Activated CD8-positive, alpha-beta memory T cell treated with anti-CD3 and anti-CD28 coated beads for 24 hours (primary cell): Measurements from ENCODE around the gene NBDY.
A peak's percentile ranks its signal among the peaks of the same experiment; 100 is the strongest.
"Not testable (repeated sequence)": the region's sequence is repeated elsewhere in the genome, so short reads cannot be mapped to it uniquely, and the experiment has no call there.

Source experiments
- DNase-seq: peaks from one replicate; pipeline ENCODE4 v3.0.0-alpha.2; 2020

Gene NBDY

GRCh38 chrX:56803850-56804681, 75.0 kb downstream of the NBDY start:
- no peak for DNase-seq

GRCh38 chrX:56804867-56805266, 75.8 kb downstream of the NBDY start:
- DNase-seq = no peak

DNA sequence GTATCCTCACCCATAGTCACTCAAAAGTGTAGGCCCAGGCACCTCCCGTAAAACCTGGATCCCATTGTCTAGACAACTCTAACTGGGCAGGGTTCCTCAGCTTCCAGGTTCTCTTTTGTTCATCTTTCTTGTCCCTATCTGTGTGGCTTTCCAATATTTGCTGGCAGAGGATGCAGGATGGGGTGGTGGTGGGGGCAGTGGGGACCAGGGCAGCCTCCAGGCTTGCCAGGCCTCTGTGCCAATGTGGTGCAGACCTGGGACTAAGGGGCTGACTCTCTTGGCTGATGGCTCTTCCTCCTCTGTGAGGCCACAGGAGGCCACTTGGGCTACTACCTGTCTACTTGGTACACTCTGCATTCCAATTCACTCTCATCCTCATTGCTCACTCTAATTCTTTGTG, 76.4 kb downstream of the NBDY start:
- no peak for DNase-seq

- DNase-seq = not testable (repeated sequence)
Measured at GRCh38 chrX:56806176-56806575, 77.1 kb downstream of the NBDY start.

DNA sequence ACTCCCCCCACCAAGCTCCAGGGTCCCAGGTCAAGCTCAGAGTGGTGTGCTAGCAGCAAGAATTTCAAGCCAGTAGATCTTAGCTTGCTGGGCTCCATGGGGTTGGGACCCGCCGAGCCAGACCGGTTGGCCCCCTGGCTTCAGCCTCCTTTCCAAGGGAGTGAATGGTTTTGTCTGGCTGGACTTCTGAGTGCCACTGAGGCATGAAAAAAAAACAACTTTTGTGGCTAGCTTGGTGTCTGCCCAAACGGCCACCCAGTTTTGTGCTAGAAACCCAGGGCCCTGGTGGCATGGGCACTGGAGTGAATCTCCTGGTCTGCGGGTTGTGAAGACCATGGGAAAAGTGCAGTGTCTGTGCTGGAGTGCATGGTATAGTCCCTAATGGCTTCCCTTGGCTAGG, 82.6 kb downstream of the NBDY start:
- no peak for DNase-seq

DNA sequence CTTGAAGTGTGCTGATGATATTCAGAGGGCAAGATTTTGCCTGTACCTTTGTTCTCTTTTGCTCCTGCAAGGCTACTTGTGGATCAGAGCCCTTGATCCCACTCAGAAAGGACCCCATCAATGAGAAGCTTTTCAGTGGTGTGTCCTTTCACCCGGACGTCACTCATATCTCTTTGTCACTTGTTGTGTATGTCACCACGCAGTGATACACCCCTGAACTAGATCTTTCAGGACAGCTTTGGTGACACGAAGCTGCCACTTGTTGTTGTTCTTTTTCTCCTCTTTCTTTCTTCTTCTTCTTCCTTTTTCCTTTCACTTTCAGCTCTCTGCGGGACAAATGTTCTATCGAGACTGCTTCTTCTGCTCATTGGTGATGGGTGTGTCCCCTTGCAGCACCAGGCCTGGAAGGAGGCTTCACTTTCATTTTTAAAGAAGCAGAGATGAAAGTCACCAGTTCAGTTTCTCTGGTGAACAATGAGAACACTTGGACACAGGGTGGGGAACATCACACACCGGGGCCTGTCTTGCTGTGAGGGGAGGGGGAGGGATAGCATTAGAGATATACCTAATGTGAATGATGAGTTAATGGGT, 83.6 kb downstream of the NBDY start:
- DNase-seq = peak; percentile 64

GRCh38 chrX:56813318-56813837, 84.3 kb downstream of the NBDY start:
- peak; percentile 74 for DNase-seq

DNA sequence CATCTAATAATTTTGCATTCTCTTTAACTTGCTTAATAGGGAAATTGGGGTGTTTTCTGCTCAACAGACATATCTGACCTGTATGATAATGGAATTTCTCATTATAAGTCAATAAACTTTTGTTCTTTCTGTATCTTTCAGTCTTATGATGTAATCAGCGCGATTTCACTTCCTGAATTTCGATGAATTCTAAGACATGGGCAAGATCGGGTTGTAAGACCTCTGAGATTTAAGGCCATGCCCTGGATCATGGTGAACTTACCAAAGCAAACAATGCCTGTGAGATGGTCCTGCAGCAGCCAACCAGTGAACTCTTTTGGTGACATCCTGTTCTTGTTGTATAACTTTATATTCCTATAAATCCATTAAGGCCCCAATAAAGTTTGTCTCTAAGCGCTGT, 88.1 kb downstream of the NBDY start:
- DNase-seq = no peak

GRCh38 chrX:56826020-56826419, 97.0 kb downstream of the NBDY start:
- DNase-seq = no peak

DNA sequence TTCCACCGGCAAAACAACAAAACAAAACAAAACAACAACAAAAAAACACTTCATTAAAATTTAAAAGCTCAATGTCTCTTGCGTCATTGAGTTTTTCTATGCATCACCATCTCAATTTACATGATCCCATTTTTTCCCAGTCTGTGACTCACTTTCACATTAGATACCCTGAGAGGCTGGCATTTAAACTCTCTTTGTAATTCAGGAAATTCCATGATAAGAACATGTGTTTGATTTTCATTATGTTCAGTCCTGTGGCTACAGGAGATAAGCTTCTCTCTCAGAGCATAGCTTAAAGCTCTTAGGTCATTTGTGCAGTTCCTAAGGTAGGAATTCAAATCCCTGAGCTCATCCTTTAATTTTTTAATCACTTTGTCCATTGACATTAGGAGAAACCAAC, 104.6 kb downstream of the NBDY start:
- no peak for DNase-seq

- DNase-seq = no peak
Measured at GRCh38 chrX:56853436-56853835, 124.4 kb downstream of the NBDY start.

- DNase-seq = no peak
Measured at GRCh38 chrX:56857042-56857441, 128.0 kb downstream of the NBDY start.

DNA sequence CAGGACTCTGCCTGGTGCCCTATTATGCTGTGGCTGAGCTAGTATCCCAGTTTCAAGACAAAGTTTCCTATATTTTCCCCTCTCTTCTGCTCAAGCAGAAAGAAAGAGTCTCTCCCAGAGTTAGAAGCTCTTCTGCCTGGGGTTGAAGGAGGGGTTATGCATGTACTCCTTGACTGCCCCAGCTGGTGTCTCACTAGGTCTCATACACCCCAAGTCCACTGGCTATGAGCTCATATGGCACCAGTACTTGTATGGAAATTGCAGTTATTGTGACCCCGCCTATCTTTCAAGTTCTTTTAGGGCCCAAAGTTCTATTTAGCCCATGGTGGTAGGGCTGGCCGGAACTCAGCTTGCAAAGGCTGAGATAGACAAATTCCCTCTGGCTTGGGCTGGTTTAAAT, 131.8 kb downstream of the NBDY start:
- no peak for DNase-seq
